Keratinocyte (primary cell): Measurements from ENCODE around the gene RNF183.

Source experiments
- CTCF ChIP-seq, 3 experiments: IDR thresholded peaks in 1 of 3; conservative IDR thresholded peaks in 1 of 3; optimal IDR thresholded peaks in 1 of 3; 2 replicates in 2 of 3; 3 replicates in 1 of 3; pipeline versions ENCODE3 to v1.5.1; 2011; ENCODE audit warnings: low read length in 3 of 3, mild to moderate bottlenecking in 3 of 3, moderate library complexity in 2 of 3, control low read depth in 1 of 3, inconsistent platforms in 1 of 3; ENCODE audit not compliant: insufficient read depth in 2 of 3; ENCODE audit errors: extremely low read depth in 1 of 3
- EZH2 ChIP-seq: IDR thresholded peaks from one replicate; pipeline ENCODE4 v1.6.1; 2012; ENCODE audit warnings: inconsistent platforms, mild to moderate bottlenecking, low read length, moderate library complexity

DNA sequence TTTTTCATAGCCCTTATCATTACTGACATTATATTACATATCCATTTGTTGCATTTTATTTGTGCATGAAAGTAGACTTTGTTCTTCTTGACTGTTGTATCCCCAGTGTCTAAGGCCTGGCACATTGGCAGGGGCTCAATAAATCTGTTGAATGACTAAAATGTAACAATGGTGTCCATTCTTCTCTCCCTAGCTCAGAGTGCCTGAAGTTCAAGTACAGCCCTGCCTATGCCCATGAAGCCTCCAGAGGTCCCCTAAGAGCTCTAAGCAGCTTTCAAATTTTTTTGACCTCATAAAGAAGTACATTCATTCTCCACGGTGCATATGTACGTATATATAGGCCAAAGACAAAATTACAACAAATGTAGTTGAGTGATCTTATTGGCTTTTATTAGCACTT, 42.0 kb upstream of the RNF183 start:
- TF ChIP-seq CTCF (optimal IDR thresholded peaks at IDR 0.05 in 1 of 3, IDR thresholded peaks at IDR 0.05 in 1 of 3, conservative IDR thresholded peaks at IDR 0.05 in 1 of 3; ENCODE audit: extremely low read depth in 1 of 3, insufficient read depth in 2 of 3, low read length in 3 of 3) (no peak), EZH2 (no peak)
